Activated CD4-positive, alpha-beta T cell treated with anti-CD3 and anti-CD28 coated beads for 36 hours (primary cell): ENCODE data around the gene AMD1. TPM values are rescaled to one million over a fixed set of nuclear protein-coding genes. Genes with fewer than 3 reads are reported as not detected.

Experiments used
- ATAC-seq: fragments of 200-7000 bp; cut with Tn5 transposase; one replicate; pipeline ENCODE4 v1.10.0; 2021; ENCODE audit warnings: mild to moderate bottlenecking, moderate library complexity
- CTCF ChIA-PET: fragments of 350-600 bp; sonication (Branson Sonifier 250); formaldehyde crosslinking; loops from one replicate; lab custom pipeline; 2021; ENCODE audit warnings: antibody characterized with exemption; lab: Charles Lee
- POLR2A ChIA-PET: fragments of 350-600 bp; sonication (Branson Sonifier 250); formaldehyde crosslinking; loops from one replicate; lab custom pipeline; 2021; ENCODE audit warnings: antibody characterized with exemption, inconsistent platforms; lab: Charles Lee
- DNase-seq: peaks from one replicate; pipeline ENCODE4 v3.0.0-alpha.2; 2020
- H3K27ac Mint-ChIP-seq: one replicate; pipeline ENCODE4 v1.8.0; 2021; ENCODE audit warnings: mixed read lengths
- H3K27me3 Mint-ChIP-seq: one replicate; pipeline ENCODE4 v1.8.0; 2021; ENCODE audit warnings: mixed read lengths
- H3K36me3 Mint-ChIP-seq: one replicate; pipeline ENCODE4 v1.8.0; 2021; ENCODE audit warnings: low read depth, mixed read lengths
- H3K4me1 Mint-ChIP-seq: one replicate; pipeline ENCODE4 v1.8.0; 2021; ENCODE audit warnings: mixed read lengths
- H3K4me3 Mint-ChIP-seq: one replicate; pipeline ENCODE4 v1.8.0; 2021; ENCODE audit warnings: mild to moderate bottlenecking, moderate library complexity, mixed read lengths
- H3K9me3 Mint-ChIP-seq: one replicate; pipeline ENCODE4 v1.8.0; 2021; ENCODE audit warnings: low read depth, mixed read lengths
- intact Hi-C, 2 experiments: fragments of 100-400 bp; cut with DNase I in 1 of 2; cut with micrococcal nuclease in 1 of 2; formaldehyde crosslinking; loops; one replicate each; pipeline versions ENCODE4 v1.14.2 to v1.15.1; 2022 to 2024; cut with DNase I, micrococcal nuclease
- total RNA-seq, 2 experiments: library from RNA; stranded (reverse); gene quantifications; one replicate each; pipeline ENCODE4 v1.2.3, GENCODE V29; 2021

AMD1 gene
- total RNA-seq, 2 experiments from 2014 or later, result 90.5 to 127 TPM

GRCh38 chr6:110877569-110877968 is 3.0 kb downstream of the AMD1 start:
- peak overlapping the region; percentile 91 for H3K27ac Mint-ChIP-seq
- peak overlapping the region; percentile 93 for H3K4me3 Mint-ChIP-seq
- DNase-seq, result no peak
- no peaks in the 10 kb centered on the region for H3K27me3 Mint-ChIP-seq
- POLR2A ChIA-PET, result interaction anchor here (0.9 to 7.4 kb wide), 5 partner anchors 9 to 81 kb away, joined by 3 to 231 read pairs (median 16); partner anchors contain the start of genes CDK19 and GTF3C6
- CTCF ChIA-PET, result interaction anchor here (1.1 to 2.6 kb wide), 9 partner anchors 9 to 350 kb away, joined by 4 to 28 read pairs (median 11); no protein-coding TSS in a partner anchor
- H3K9me3 Mint-ChIP-seq, result no peaks in the 10 kb centered on the region
- peaks cover 55% of the 10 kb centered on the region for H3K4me1 Mint-ChIP-seq
- peaks cover 37% of the 10 kb centered on the region for H3K36me3 Mint-ChIP-seq
- no peak for ATAC-seq
- intact Hi-C loops, result loop anchor here (2.0 to 10.0 kb wide), 7 partner anchors 81 to 1393 kb away; partner anchors contain the start of genes AK9 (in 1 of the 2), FIG4 (in 1 of the 2), FYN (in 1 of the 2) and GTF3C6 (in 1 of the 2)

- Mint-ChIP-seq H3K9me3 (no peaks in the 10 kb centered on the region), H3K27me3 (no peaks in the 10 kb centered on the region), H3K4me1 (peaks cover 62% of the 10 kb centered on the region), H3K36me3 (peaks cover 47% of the 10 kb centered on the region), H3K4me3 (peak overlapping the region; percentile 93), H3K27ac (peak overlapping the region; percentile 66)
- ATAC-seq (no peak), DNase-seq (peak; percentile 59)
- CTCF ChIA-PET, result interaction anchor here (0.6 to 2.6 kb wide), 16 partner anchors 8 to 351 kb away, joined by 3 to 28 read pairs (median 5); partner anchors contain the start of genes CDK19 and RPF2
- intact Hi-C loops, result loop anchor here (1.0 to 10.0 kb wide), 6 partner anchors 197 to 1394 kb away; partner anchors contain the start of genes AK9 (in 1 of the 2), FIG4 (in 1 of the 2), FYN (in 1 of the 2) and REV3L (in 1 of the 2)
- POLR2A ChIA-PET, result interaction anchor here (0.6 to 7.4 kb wide), 10 partner anchors 9 to 1111 kb away, joined by 3 to 231 read pairs (median 3); partner anchors contain the start of genes CDK19 and GTF3C6
Measured at GRCh38 chr6:110878751-110879522, 4.4 kb downstream of the AMD1 start.

DNA sequence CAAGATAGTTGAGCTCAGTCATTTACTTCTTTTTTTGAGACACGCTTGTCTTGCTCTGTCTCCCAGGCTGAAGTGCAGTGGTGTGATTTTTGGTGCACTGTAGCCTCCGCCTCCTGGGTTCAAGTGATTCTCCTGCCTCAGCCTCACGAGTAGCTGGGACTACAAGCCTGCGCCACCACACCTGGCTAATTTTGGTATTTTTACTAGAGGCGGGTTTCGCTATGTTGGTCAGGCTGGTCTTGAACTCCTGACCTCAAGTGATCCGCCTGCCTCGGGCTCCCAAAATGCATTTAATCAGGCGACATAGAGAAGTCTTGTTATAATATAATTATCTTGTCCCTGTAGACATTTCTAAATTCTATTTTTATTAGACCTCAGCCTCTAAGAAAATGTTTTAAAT is 6.1 kb downstream of the AMD1 start:
- peaks cover 53% of the 10 kb centered on the region for H3K36me3 Mint-ChIP-seq
- H3K4me3 Mint-ChIP-seq, result peak overlapping the region; percentile 93
- peaks cover 79% of the 10 kb centered on the region for H3K4me1 Mint-ChIP-seq
- H3K27me3 Mint-ChIP-seq, result no peaks in the 10 kb centered on the region
- no peak overlapping the region for H3K27ac Mint-ChIP-seq
- ChIA-PET POLR2A (interaction anchor here (1.6 kb wide), 1 partner anchor 37 kb away, joined by 3 read pairs; no protein-coding TSS in a partner anchor), CTCF (interaction anchor here (1.1 to 1.8 kb wide), 2 partner anchors 64 to 118 kb away, joined by 3 to 6 read pairs; no protein-coding TSS in a partner anchor)
- no peaks in the 10 kb centered on the region for H3K9me3 Mint-ChIP-seq
- DNase-seq (no peak), ATAC-seq (no peak)
- intact Hi-C loops, result no loop called here

- ChIA-PET CTCF (interaction anchor here (0.6 to 1.7 kb wide), 7 partner anchors 10 to 353 kb away, joined by 3 to 6 read pairs (median 4); partner anchors contain the start of gene GTF3C6), POLR2A (interaction anchor here (0.6 to 1.2 kb wide), 6 partner anchors 8 to 1422 kb away, joined by 3 to 13 read pairs (median 5); no protein-coding TSS in a partner anchor)
- H3K36me3 Mint-ChIP-seq, result peaks cover 46% of the 10 kb centered on the region
- peak overlapping the region; percentile 51 for H3K27ac Mint-ChIP-seq
- peaks cover 86% of the 10 kb centered on the region for H3K4me1 Mint-ChIP-seq
- ATAC-seq (no peak), DNase-seq (no peak)
- intact Hi-C loops, result no loop called here
- no peaks in the 10 kb centered on the region for H3K9me3 Mint-ChIP-seq
- H3K27me3 Mint-ChIP-seq, result no peaks in the 10 kb centered on the region
- H3K4me3 Mint-ChIP-seq, result no peak overlapping the region
Measured at GRCh38 chr6:110881546-110882273, 7.1 kb downstream of the AMD1 start.

DNA sequence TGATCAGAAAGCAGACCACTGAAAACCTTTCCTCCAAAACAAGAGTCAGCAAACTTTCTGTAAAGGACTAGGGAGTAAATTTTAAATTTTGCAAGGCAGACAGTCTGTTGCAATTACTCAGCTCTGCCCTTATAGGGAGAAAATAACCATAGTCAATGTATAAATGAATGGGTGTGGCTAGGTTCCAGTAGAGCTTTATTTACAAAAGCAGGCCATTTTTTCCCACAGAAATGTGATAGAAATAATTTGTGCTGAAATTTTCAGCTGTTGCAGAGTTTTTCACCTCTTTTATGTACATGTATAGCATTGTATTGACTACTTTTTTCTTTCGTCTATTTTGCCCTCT is 7.7 kb downstream of the AMD1 start:
- CTCF ChIA-PET, result interaction anchor here (0.6 to 1.7 kb wide), 7 partner anchors 9 to 353 kb away, joined by 3 to 6 read pairs (median 4); partner anchors contain the start of gene GTF3C6
- H3K27ac Mint-ChIP-seq, result peak overlapping the region; percentile 56
- intact Hi-C loops, result no loop called here
- no peaks in the 10 kb centered on the region for H3K27me3 Mint-ChIP-seq
- H3K9me3 Mint-ChIP-seq, result no peaks in the 10 kb centered on the region
- H3K36me3 Mint-ChIP-seq, result peaks cover 44% of the 10 kb centered on the region
- H3K4me1 Mint-ChIP-seq, result peaks cover 89% of the 10 kb centered on the region
- ATAC-seq, result no peak
- POLR2A ChIA-PET, result interaction anchor here (0.6 to 1.2 kb wide), 7 partner anchors 8 to 72 kb away, joined by 3 to 13 read pairs (median 4); no protein-coding TSS in a partner anchor
- DNase-seq, result no peak
- no peak overlapping the region for H3K4me3 Mint-ChIP-seq

GRCh38 chr6:110882824-110883554 is 8.4 kb downstream of the AMD1 start:
- H3K36me3 Mint-ChIP-seq, result peaks cover 39% of the 10 kb centered on the region
- peak overlapping the region; percentile 58 for H3K27ac Mint-ChIP-seq

GRCh38 chr6:110884321-110884720 is 9.7 kb downstream of the AMD1 start:
- H3K4me1 Mint-ChIP-seq, result peaks cover 78% of the 10 kb centered on the region
- no peak for ATAC-seq
- POLR2A ChIA-PET, result no interaction called here
- H3K27me3 Mint-ChIP-seq, result no peaks in the 10 kb centered on the region
- no peak for DNase-seq
- H3K27ac Mint-ChIP-seq, result peak overlapping the region; percentile 61
- H3K4me3 Mint-ChIP-seq, result no peak overlapping the region
- CTCF ChIA-PET, result no interaction called here
- peaks cover 40% of the 10 kb centered on the region for H3K36me3 Mint-ChIP-seq
- intact Hi-C loops, result no loop called here
- H3K9me3 Mint-ChIP-seq, result no peaks in the 10 kb centered on the region

More at GRCh38 chr6:110882824-110883554, 8.4 kb downstream of the AMD1 start:
- ChIA-PET CTCF (interaction anchor here (0.7 to 1.7 kb wide), 7 partner anchors 8 to 214 kb away, joined by 3 to 6 read pairs (median 3); partner anchors contain the start of gene GTF3C6), POLR2A (interaction anchor here (0.6 to 1.2 kb wide), 3 partner anchors 10 to 72 kb away, joined by 3 to 4 read pairs (median 3); no protein-coding TSS in a partner anchor)
- no peaks in the 10 kb centered on the region for H3K9me3 Mint-ChIP-seq
- intact Hi-C loops, result no loop called here
- no peak for DNase-seq
- H3K4me1 Mint-ChIP-seq, result peaks cover 85% of the 10 kb centered on the region
- no peak for ATAC-seq
- H3K4me3 Mint-ChIP-seq, result no peak overlapping the region
- H3K27me3 Mint-ChIP-seq, result no peaks in the 10 kb centered on the region

- Mint-ChIP-seq H3K4me3 (no peak overlapping the region), H3K9me3 (no peaks in the 10 kb centered on the region), H3K27me3 (no peaks in the 10 kb centered on the region), H3K36me3 (peaks cover 41% of the 10 kb centered on the region), H3K27ac (peak overlapping the region; percentile 73), H3K4me1 (peaks cover 66% of the 10 kb centered on the region)
- no peak for ATAC-seq
- intact Hi-C loops, result no loop called here
- no peak for DNase-seq
- ChIA-PET CTCF (interaction anchor here (0.6 to 3.4 kb wide), 3 partner anchors 113 to 456 kb away, joined by 3 to 12 read pairs (median 3); no protein-coding TSS in a partner anchor), POLR2A (interaction anchor here (0.9 to 3.2 kb wide), 2 partner anchors 9 to 16 kb away, joined by 3 to 16 read pairs; no protein-coding TSS in a partner anchor)
Measured at GRCh38 chr6:110885526-110885925, 10.9 kb downstream of the AMD1 start.

- Mint-ChIP-seq H3K36me3 (peaks cover 42% of the 10 kb centered on the region), H3K27ac (peak overlapping the region; percentile 25), H3K4me1 (peaks cover 60% of the 10 kb centered on the region), H3K4me3 (no peak overlapping the region), H3K9me3 (no peaks in the 10 kb centered on the region), H3K27me3 (no peaks in the 10 kb centered on the region)
- ATAC-seq, result no peak
- POLR2A ChIA-PET, result interaction anchor here (0.7 to 3.2 kb wide), 6 partner anchors 8 to 412 kb away, joined by 3 to 16 read pairs (median 4); partner anchors contain the start of gene AMD1
- CTCF ChIA-PET, result interaction anchor here (1.0 to 3.4 kb wide), 5 partner anchors 8 to 205 kb away, joined by 3 to 15 read pairs (median 4); no protein-coding TSS in a partner anchor
- intact Hi-C loops, result no loop called here
- no peak for DNase-seq
Measured at GRCh38 chr6:110886555-110887167, 12.1 kb downstream of the AMD1 start.
